HFF-Myc (cell line): ENCODE results near the gene POC1B.

Experiments used
- DNase-seq: peaks from one replicate; pipeline ENCODE4 v3.0.0-alpha.2; 2011; ENCODE audit warnings: low read depth; ENCODE audit errors: extremely low read depth
- H3K4me3 ChIP-seq: replicated peaks from 2 replicates; pipeline ENCODE4 v1.5.1; 2011; ENCODE audit warnings: low read depth, mild to moderate bottlenecking, control low read depth, low read length
- TF ChIP-seq, protein P1 (sequence below): IDR thresholded peaks from 2 replicates; pipeline ENCODE4 v1.5.1; 2012; ENCODE audit warnings: mild to moderate bottlenecking, low read depth, low read length, control low read depth; ENCODE audit errors: missing control alignments

Gene POC1B

DNA sequence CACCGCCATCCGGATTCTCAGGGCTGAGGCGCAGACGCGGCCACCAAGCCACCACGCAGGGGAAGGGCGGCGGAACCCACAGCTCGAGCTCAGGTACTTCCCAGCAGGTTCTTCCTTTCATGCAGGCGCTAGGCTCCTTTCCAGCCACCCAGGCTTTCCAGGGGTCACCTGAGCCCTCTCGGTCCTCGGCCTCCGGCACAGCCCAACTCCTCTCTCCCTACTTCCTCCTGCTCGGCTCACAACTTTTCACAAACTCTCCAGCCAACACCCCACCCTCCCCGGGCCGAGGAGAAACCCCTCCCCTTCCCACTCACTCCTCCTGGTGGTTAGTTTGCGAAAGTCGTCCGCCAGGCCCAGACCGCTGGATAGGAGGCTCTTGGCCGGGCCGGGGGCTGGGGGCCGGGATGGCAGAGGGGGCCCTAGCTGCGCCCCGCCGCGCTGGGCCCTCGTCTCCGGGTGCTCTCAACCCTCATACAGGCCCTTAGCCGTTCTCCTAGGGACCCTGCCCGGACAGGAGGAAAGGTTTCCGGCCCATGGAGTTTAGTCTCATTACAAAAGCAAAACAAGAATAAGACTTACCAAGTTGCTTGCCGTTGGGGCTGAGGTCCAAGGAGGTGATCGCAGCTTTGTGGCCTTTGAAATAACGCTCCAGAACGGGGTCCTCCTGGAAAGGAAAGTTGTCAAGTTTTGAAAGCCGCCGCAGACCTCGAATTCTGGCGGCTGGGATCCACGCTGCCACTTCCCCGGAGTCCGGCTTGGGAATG, 1.1 kb downstream of the POC1B start, which contains the start of gene GALNT4:
Gene GALNT4, minus strand, starts transcription at position 256 of the 764 bp plus-strand sequence. Its CDS starts 247 bp downstream, at position 9.
- TF ChIP-seq, protein P1, sequence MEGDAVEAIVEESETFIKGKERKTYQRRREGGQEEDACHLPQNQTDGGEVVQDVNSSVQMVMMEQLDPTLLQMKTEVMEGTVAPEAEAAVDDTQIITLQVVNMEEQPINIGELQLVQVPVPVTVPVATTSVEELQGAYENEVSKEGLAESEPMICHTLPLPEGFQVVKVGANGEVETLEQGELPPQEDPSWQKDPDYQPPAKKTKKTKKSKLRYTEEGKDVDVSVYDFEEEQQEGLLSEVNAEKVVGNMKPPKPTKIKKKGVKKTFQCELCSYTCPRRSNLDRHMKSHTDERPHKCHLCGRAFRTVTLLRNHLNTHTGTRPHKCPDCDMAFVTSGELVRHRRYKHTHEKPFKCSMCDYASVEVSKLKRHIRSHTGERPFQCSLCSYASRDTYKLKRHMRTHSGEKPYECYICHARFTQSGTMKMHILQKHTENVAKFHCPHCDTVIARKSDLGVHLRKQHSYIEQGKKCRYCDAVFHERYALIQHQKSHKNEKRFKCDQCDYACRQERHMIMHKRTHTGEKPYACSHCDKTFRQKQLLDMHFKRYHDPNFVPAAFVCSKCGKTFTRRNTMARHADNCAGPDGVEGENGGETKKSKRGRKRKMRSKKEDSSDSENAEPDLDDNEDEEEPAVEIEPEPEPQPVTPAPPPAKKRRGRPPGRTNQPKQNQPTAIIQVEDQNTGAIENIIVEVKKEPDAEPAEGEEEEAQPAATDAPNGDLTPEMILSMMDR: peak; percentile 68
- peak within 1 kb of the TSS; percentile 67 for H3K4me3 ChIP-seq
- peak; percentile 53 for DNase-seq

GRCh38 chr12:89523843-89524540, 1.9 kb downstream of the POC1B start:
- TF ChIP-seq, protein P1: no peak
- no peak for DNase-seq
- peak overlapping the region; percentile 67 for H3K4me3 ChIP-seq

DNA sequence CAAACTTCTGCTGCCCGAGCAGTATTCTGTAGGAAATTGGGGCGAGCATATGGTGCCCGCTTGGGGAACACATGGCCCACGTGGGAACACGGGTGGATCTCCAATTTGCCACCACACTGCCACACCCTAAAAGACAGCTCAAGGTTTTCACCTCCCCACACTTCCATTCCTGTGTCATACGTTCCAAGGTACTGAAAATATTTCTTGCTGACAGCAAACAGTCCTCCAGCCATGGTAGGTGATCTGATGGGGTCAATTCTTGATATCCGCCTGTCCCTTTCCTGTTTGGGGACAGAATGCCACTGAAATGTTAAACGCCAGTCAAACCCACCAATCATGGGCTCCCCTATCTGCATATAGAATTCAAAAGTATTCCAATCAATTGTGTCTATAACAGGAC, 2.5 kb downstream of the POC1B start:
- peak overlapping the region; percentile 67 for H3K4me3 ChIP-seq
- TF ChIP-seq, protein P1: no peak
- DNase-seq: no peak

DNA sequence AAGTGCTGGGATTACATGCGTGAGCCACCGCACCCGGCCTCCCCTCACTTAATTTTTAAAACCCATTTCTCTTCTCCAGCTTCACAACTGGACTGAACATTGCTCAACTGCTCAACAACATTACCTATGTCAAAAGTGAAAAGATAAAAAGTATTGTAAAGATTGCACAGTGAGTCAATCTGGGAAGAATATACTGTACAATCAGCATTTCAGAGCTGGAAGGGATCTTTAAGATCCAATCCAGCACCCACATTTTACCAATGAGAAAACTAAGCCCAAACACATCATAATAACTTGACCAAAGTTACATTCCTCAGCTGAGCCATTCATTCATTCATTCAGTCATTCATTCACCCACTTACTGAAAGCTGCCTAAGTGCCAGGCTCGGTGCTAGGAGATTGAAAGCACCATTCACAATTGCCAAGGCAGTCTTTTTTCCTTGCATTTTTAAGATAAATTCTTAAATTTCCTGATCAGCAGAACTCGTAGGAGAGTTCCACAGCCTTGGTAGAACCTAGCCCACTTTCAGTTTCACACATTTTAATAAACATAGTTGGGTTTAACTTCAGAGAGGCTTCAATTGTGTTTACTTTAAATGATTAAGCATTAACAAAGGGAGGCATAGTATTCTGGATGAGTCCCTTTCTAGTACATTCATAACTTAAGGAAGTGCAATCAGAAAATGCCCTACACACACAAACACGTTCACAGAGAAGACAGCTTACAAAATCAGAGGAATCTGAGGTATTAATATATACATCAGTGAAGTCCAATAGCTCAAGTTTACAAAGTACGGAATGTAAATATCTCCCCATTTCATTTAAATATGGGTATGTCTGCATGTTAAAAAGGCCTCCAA, 4.3 kb downstream of the POC1B start:
- DNase-seq: no peak
- H3K4me3 ChIP-seq: no peak overlapping the region
- TF ChIP-seq, protein P1: no peak

DNA sequence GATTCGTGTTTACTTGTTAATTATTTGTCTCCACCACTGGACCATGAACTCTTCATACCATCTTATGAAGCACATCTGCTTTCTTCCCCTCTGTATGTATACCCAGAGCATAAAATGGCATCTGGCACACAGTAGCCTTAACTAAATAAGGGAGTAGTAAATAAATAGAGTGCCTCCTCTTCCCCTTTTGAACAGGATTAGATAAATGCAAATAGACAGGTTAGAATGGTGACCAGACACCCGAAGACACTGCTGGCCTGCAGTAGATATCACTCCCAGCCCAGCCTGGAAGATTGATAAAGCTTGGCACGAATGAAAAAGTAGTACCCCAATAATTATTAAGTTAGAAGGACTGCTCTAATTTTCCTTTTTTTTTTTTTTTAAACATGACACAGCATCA, 8.1 kb downstream of the POC1B start:
- H3K4me3 ChIP-seq: no peak overlapping the region
- TF ChIP-seq, protein P1: no peak
- no peak for DNase-seq

DNA sequence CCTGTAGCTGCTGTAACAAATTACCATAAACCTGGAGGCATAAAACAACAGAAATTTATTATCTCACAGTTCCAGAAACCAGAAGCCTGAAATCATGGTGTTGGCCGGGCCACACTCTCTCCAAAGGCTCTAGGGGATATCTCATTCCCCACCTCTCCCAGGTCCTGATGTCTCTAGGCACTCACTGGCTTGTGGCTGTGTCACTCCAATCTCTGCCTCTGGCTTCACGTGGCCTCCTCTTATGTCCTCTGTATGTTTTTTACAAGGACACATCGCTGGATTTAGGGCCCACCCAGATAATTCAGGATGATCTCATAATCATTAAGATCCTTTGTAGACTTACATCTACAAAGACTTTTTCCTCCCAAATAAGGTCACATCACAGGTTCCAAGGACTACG, 9.2 kb downstream of the POC1B start:
- H3K4me3 ChIP-seq: no peak overlapping the region
- TF ChIP-seq, protein P1: no peak
- no peak for DNase-seq
